ENCODE results near the gene MRPS18A. TPM values are rescaled to one million over a fixed set of nuclear protein-coding genes. Genes with fewer than 3 reads are reported as not detected.
"Not testable (repeated sequence)": the region's sequence is repeated elsewhere in the genome, so short reads cannot be mapped to it uniquely, and the experiment has no call there.

The MRPS18A gene
- total RNA-seq, 1 donor from 2014 or later: 79.5 TPM

GRCh38 chr6:43666196-43666920 is 21.2 kb downstream of the MRPS18A start:
- no peak for FAIRE-seq
- H3K36me3 ChIP-seq (ENCODE audit: control insufficient read depth, insufficient read depth, low read length): peaks cover 4% of the 10 kb centered on the region
- no peak overlapping the region for H3K4me3 ChIP-seq (ENCODE audit: low read depth, low read length)
- TF ChIP-seq, protein P1, sequence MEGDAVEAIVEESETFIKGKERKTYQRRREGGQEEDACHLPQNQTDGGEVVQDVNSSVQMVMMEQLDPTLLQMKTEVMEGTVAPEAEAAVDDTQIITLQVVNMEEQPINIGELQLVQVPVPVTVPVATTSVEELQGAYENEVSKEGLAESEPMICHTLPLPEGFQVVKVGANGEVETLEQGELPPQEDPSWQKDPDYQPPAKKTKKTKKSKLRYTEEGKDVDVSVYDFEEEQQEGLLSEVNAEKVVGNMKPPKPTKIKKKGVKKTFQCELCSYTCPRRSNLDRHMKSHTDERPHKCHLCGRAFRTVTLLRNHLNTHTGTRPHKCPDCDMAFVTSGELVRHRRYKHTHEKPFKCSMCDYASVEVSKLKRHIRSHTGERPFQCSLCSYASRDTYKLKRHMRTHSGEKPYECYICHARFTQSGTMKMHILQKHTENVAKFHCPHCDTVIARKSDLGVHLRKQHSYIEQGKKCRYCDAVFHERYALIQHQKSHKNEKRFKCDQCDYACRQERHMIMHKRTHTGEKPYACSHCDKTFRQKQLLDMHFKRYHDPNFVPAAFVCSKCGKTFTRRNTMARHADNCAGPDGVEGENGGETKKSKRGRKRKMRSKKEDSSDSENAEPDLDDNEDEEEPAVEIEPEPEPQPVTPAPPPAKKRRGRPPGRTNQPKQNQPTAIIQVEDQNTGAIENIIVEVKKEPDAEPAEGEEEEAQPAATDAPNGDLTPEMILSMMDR (IDR thresholded peaks at IDR 0.05; ENCODE audit: insufficient read depth, low read length, severe bottlenecking): no peak
- DNase-seq (ENCODE audit: low read depth): no peak
- H3K27me3 ChIP-seq (ENCODE audit: control insufficient read depth, insufficient read depth, low read length): no peaks in the 10 kb centered on the region

- TF ChIP-seq, protein P1 (IDR thresholded peaks at IDR 0.05; ENCODE audit: insufficient read depth, low read length, severe bottlenecking): no peak
- Histone ChIP-seq H3K4me3 (ENCODE audit: low read depth, low read length) (no peak overlapping the region), H3K36me3 (ENCODE audit: control insufficient read depth, insufficient read depth, low read length) (no peaks in the 10 kb centered on the region), H3K27me3 (ENCODE audit: control insufficient read depth, insufficient read depth, low read length) (no peaks in the 10 kb centered on the region)
- DNase-seq (ENCODE audit: low read depth) (peak; percentile 48), FAIRE-seq (no peak)
Observed at GRCh38 chr6:43665376-43665775, 22.2 kb downstream of the MRPS18A start.

DNA sequence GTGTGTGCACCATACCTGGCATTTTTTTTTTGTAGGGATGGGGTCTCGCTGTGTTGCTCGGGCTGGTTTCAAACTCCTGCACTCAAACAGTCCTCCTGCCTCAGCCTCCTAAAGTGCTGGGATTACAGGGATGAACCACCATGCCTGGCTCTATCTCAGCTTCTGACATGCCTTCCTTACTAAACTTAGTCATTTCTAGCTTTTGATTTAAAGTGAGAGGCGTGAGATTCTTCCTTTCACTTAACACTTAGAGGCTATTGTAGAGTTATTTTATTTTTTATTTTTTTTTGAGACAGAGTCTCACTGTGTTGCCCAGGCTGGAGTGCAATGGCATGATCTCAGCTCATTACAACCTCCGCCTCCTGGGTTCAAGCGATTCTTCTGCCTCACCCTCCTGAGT is 24.6 kb downstream of the MRPS18A start:
- not testable (repeated sequence) for H3K27me3 ChIP-seq (ENCODE audit: control insufficient read depth, insufficient read depth, low read length); DNase-seq (ENCODE audit: low read depth)

DNA sequence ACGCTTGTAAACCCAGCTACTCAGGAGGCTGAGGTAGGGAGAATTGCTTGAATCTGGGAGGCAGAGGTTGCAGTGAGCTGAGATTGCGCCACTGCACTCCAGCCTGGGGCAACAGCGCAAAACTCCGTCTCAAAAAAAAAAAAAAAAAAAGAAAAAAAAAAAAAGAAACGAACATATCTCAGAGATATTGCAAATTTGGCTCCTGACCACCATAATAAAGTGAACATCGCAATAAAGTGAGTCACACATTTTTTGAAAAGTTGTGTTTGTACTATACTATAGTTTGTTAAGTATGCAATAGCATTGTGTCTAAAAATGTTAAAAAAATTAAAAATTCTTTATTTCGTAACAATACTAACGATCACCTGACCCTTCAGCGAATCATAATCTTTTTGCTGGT is 29.4 kb downstream of the MRPS18A start:
- FAIRE-seq (no peak), DNase-seq (ENCODE audit: low read depth) (no peak)
- Histone ChIP-seq H3K4me3 (ENCODE audit: low read depth, low read length) (no peak overlapping the region), H3K36me3 (ENCODE audit: control insufficient read depth, insufficient read depth, low read length) (no peaks in the 10 kb centered on the region), H3K27me3 (ENCODE audit: control insufficient read depth, insufficient read depth, low read length) (no peaks in the 10 kb centered on the region)
- TF ChIP-seq, protein P1 (IDR thresholded peaks at IDR 0.05; ENCODE audit: insufficient read depth, low read length, severe bottlenecking): no peak

More for the DNA sequence above, 24.6 kb downstream of the MRPS18A start:
- H3K4me3 ChIP-seq (ENCODE audit: low read depth, low read length); H3K36me3 ChIP-seq (ENCODE audit: control insufficient read depth, insufficient read depth, low read length); FAIRE-seq: not testable (repeated sequence)

GRCh38 chr6:43657221-43657802 is 30.3 kb downstream of the MRPS18A start:
- no peaks in the 10 kb centered on the region for H3K27me3 ChIP-seq (ENCODE audit: control insufficient read depth, insufficient read depth, low read length)
- FAIRE-seq (no peak), DNase-seq (ENCODE audit: low read depth) (no peak)
- no peak overlapping the region for H3K4me3 ChIP-seq (ENCODE audit: low read depth, low read length)
- TF ChIP-seq, protein P1 (IDR thresholded peaks at IDR 0.05; ENCODE audit: insufficient read depth, low read length, severe bottlenecking): no peak
- H3K36me3 ChIP-seq (ENCODE audit: control insufficient read depth, insufficient read depth, low read length): no peaks in the 10 kb centered on the region

DNA sequence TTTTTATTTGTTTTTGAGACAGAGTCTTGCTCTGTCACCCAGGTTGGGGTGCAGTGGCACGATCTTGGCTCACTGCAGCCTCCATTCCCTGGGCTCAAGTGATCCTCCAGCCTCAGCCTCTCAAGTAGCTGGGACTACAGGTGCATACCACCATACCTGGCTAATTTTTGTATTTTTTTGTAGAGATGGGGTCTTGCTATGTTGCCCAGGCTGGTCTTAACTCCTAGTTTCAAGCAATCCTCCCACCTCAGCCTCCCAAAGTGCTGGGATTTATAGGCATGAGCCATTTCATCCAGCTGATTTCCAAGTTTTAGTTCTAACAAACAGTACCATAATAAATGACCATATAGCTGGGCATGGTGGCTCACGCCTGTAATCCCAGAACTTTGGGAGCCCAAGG is 34.8 kb downstream of the MRPS18A start:
- not testable (repeated sequence) for FAIRE-seq; H3K36me3 ChIP-seq (ENCODE audit: control insufficient read depth, insufficient read depth, low read length); H3K4me3 ChIP-seq (ENCODE audit: low read depth, low read length); DNase-seq (ENCODE audit: low read depth); H3K27me3 ChIP-seq (ENCODE audit: control insufficient read depth, insufficient read depth, low read length)

Measured in bronchial epithelial cell (primary cell).